ENCODE results near the gene FSD2. TPM values are rescaled to one million over a fixed set of nuclear protein-coding genes. Genes with fewer than 3 reads are reported as not detected.
"Not testable (repeated sequence)": the region's sequence is repeated elsewhere in the genome, so short reads cannot be mapped to it uniquely, and the experiment has no call there.

The FSD2 gene
- total RNA-seq, 1 experiment from 2014 or later: 0.03 TPM

GRCh38 chr15:82789491-82789890 lies 16.4 kb downstream of the FSD2 start:
- no peak overlapping the region for H3K4me3 ChIP-seq (ENCODE audit: insufficient read depth, low read depth, low read length)
- H3K27me3 ChIP-seq (ENCODE audit: control insufficient read depth, insufficient read depth, low read length): no peaks in the 10 kb centered on the region
- no peaks in the 10 kb centered on the region for H3K36me3 ChIP-seq (replicated peaks; ENCODE audit: control insufficient read depth, insufficient read depth, low read length)
- no peak for DNase-seq

GRCh38 chr15:82788496-82788895 lies 17.4 kb downstream of the FSD2 start:
- no peak for DNase-seq

GRCh38 chr15:82781349-82781748 lies 24.5 kb downstream of the FSD2 start:
- Histone ChIP-seq H3K36me3 (replicated peaks; ENCODE audit: control insufficient read depth, insufficient read depth, low read length) (no peaks in the 10 kb centered on the region), H3K4me3 (ENCODE audit: insufficient read depth, low read depth, low read length) (no peak overlapping the region), H3K27me3 (ENCODE audit: control insufficient read depth, insufficient read depth, low read length) (no peaks in the 10 kb centered on the region)
- no peak for DNase-seq

More at GRCh38 chr15:82788496-82788895, 17.4 kb downstream of the FSD2 start:
- Histone ChIP-seq H3K4me3 (ENCODE audit: insufficient read depth, low read depth, low read length) (no peak overlapping the region), H3K27me3 (ENCODE audit: control insufficient read depth, insufficient read depth, low read length) (no peaks in the 10 kb centered on the region), H3K36me3 (replicated peaks; ENCODE audit: control insufficient read depth, insufficient read depth, low read length) (no peaks in the 10 kb centered on the region)

- no peaks in the 10 kb centered on the region for H3K27me3 ChIP-seq (ENCODE audit: control insufficient read depth, insufficient read depth, low read length)
- H3K36me3 ChIP-seq (replicated peaks; ENCODE audit: control insufficient read depth, insufficient read depth, low read length): no peaks in the 10 kb centered on the region
- DNase-seq: no peak
- no peak overlapping the region for H3K4me3 ChIP-seq (ENCODE audit: insufficient read depth, low read depth, low read length)
These were observed 27.1 kb downstream of the FSD2 start for GRCh38 chr15:82778755-82779154.

- Histone ChIP-seq H3K27me3 (ENCODE audit: control insufficient read depth, insufficient read depth, low read length) (no peaks in the 10 kb centered on the region), H3K36me3 (replicated peaks; ENCODE audit: control insufficient read depth, insufficient read depth, low read length) (no peaks in the 10 kb centered on the region), H3K4me3 (ENCODE audit: insufficient read depth, low read depth, low read length) (no peak overlapping the region)
- no peak for DNase-seq
These were observed 31.4 kb downstream of the FSD2 start for GRCh38 chr15:82774496-82774895.

- DNase-seq: no peak
- H3K36me3 ChIP-seq (replicated peaks; ENCODE audit: control insufficient read depth, insufficient read depth, low read length): no peaks in the 10 kb centered on the region
- H3K27me3 ChIP-seq (ENCODE audit: control insufficient read depth, insufficient read depth, low read length): no peaks in the 10 kb centered on the region
- no peak overlapping the region for H3K4me3 ChIP-seq (ENCODE audit: insufficient read depth, low read depth, low read length)
These were observed 33.9 kb downstream of the FSD2 start for GRCh38 chr15:82771789-82772607.

GRCh38 chr15:82768414-82769054 lies 37.3 kb downstream of the FSD2 start:
- H3K36me3 ChIP-seq (replicated peaks; ENCODE audit: control insufficient read depth, insufficient read depth, low read length): no peaks in the 10 kb centered on the region
- no peaks in the 10 kb centered on the region for H3K27me3 ChIP-seq (ENCODE audit: control insufficient read depth, insufficient read depth, low read length)
- no peak for DNase-seq
- no peak overlapping the region for H3K4me3 ChIP-seq (ENCODE audit: insufficient read depth, low read depth, low read length)

GRCh38 chr15:82767163-82767829 lies 38.6 kb downstream of the FSD2 start:
- H3K36me3 ChIP-seq (replicated peaks; ENCODE audit: control insufficient read depth, insufficient read depth, low read length): no peaks in the 10 kb centered on the region
- H3K4me3 ChIP-seq (ENCODE audit: insufficient read depth, low read depth, low read length): no peak overlapping the region
- no peaks in the 10 kb centered on the region for H3K27me3 ChIP-seq (ENCODE audit: control insufficient read depth, insufficient read depth, low read length)

GRCh38 chr15:82766201-82766600 lies 39.7 kb downstream of the FSD2 start:
- DNase-seq; H3K4me3 ChIP-seq (ENCODE audit: insufficient read depth, low read depth, low read length); H3K27me3 ChIP-seq (ENCODE audit: control insufficient read depth, insufficient read depth, low read length); H3K36me3 ChIP-seq (replicated peaks; ENCODE audit: control insufficient read depth, insufficient read depth, low read length): not testable (repeated sequence)

More at GRCh38 chr15:82767163-82767829, 38.6 kb downstream of the FSD2 start:
- DNase-seq: no peak

GRCh38 chr15:82764740-82765139 lies 41.1 kb downstream of the FSD2 start:
- no peak overlapping the region for H3K4me3 ChIP-seq (ENCODE audit: insufficient read depth, low read depth, low read length)
- peak; percentile 26 for DNase-seq
- H3K36me3 ChIP-seq (replicated peaks; ENCODE audit: control insufficient read depth, insufficient read depth, low read length): no peaks in the 10 kb centered on the region
- H3K27me3 ChIP-seq (ENCODE audit: control insufficient read depth, insufficient read depth, low read length): no peaks in the 10 kb centered on the region

GRCh38 chr15:82764117-82764490 lies 41.8 kb downstream of the FSD2 start:
- no peaks in the 10 kb centered on the region for H3K27me3 ChIP-seq (ENCODE audit: control insufficient read depth, insufficient read depth, low read length)
- no peaks in the 10 kb centered on the region for H3K36me3 ChIP-seq (replicated peaks; ENCODE audit: control insufficient read depth, insufficient read depth, low read length)
- no peak for DNase-seq
- no peak overlapping the region for H3K4me3 ChIP-seq (ENCODE audit: insufficient read depth, low read depth, low read length)

- Histone ChIP-seq H3K27me3 (ENCODE audit: control insufficient read depth, insufficient read depth, low read length) (no peaks in the 10 kb centered on the region), H3K4me3 (ENCODE audit: insufficient read depth, low read depth, low read length) (no peak overlapping the region), H3K36me3 (replicated peaks; ENCODE audit: control insufficient read depth, insufficient read depth, low read length) (no peaks in the 10 kb centered on the region; the same call in 1 of the 2 replicates)
- no peak for DNase-seq
These were observed 42.3 kb downstream of the FSD2 start for GRCh38 chr15:82763361-82764116.

GRCh38 chr15:82751308-82751707 lies 54.6 kb downstream of the FSD2 start:
- peaks cover 13% of the 10 kb centered on the region for H3K36me3 ChIP-seq (replicated peaks; ENCODE audit: control insufficient read depth, insufficient read depth, low read length)
- H3K4me3 ChIP-seq (ENCODE audit: insufficient read depth, low read depth, low read length): peak overlapping the region; percentile 76
- DNase-seq: no peak
- no peaks in the 10 kb centered on the region for H3K27me3 ChIP-seq (ENCODE audit: control insufficient read depth, insufficient read depth, low read length)

GRCh38 chr15:82750831-82751180 lies 55.1 kb downstream of the FSD2 start:
- peaks cover 10% of the 10 kb centered on the region for H3K36me3 ChIP-seq (replicated peaks; ENCODE audit: control insufficient read depth, insufficient read depth, low read length)
- no peaks in the 10 kb centered on the region for H3K27me3 ChIP-seq (ENCODE audit: control insufficient read depth, insufficient read depth, low read length)
- peak overlapping the region; percentile 76 for H3K4me3 ChIP-seq (ENCODE audit: insufficient read depth, low read depth, low read length)
- DNase-seq: no peak
